ENCODE measurements around the gene ARL6IP5. TPM values are rescaled to one million over a fixed set of nuclear protein-coding genes. Genes with fewer than 3 reads are reported as not detected.

ARL6IP5 gene, protein sequence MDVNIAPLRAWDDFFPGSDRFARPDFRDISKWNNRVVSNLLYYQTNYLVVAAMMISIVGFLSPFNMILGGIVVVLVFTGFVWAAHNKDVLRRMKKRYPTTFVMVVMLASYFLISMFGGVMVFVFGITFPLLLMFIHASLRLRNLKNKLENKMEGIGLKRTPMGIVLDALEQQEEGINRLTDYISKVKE
- total RNA-seq (100 to 1,000 TPM; 107 to 148 (median 128) TPM), polyA plus RNA-seq (100 to 1,000 TPM; 106 to 126 (median 124) TPM)
- long read RNA-seq, donor 1, transcript ARL6IP5-201 (3 exons, 2,101 nt), result major isoform, 72 of 85 reads
- long read RNA-seq, donor 1, partial matches to known transcripts, result 11 of 85 reads
- long read RNA-seq, donor 1, other reads (novel, unspliced or antisense), result 0 of 85 reads
- long read RNA-seq, donor 2, transcript ARL6IP5-202 (2 exons, 580 nt), result minor isoform, 5 of 84 reads
- long read RNA-seq, donor 2, transcript ARL6IP5-201 (3 exons, 2,101 nt), result major isoform, 72 of 84 reads
- long read RNA-seq, donor 2, partial matches to known transcripts, result 7 of 84 reads
- long read RNA-seq, donor 2, other reads (novel, unspliced or antisense), result 0 of 84 reads

DNA sequence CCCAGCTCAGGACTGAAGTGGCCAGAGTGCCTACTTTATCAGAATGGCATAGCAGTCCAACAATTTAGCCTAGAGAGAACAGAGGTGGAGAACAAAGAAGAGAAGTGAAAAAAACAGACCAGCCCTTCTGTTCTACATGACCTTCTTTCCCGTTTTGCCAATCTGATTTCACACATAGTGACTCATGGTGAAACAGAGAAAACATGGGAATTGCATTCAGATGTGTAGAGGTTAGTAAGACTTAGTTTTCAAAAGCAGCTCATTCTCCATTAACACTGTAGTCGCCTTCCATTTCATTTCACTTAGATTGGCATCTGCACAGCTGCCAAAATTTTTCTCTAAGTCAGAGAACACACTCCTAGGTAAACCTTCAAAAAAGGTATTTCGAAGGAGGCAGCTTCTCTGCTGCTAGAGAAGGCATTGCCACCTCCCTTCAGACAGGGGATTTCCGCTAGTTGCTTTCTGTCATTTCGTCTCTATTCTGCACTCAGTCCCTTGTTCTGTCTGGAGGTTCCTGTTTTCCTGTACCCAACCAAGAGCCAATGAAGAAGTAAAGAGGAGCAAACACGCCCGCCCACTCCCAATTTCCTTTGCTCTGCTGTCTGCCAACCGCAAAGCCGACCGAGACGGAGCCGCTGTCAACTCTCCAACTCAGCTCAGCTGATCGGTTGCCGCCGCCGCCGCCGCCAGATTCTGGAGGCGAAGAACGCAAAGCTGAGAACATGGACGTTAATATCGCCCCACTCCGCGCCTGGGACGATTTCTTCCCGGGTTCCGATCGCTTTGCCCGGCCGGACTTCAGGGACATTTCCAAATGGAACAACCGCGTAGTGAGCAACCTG is at the start of gene ARL6IP5:
Gene ARL6IP5, plus strand, starts transcription at position 612 of the 842 bp plus-strand sequence. Its CDS starts 111 bp downstream, at position 723.
- Histone ChIP-seq H3K9me3 (no peaks in the 10 kb centered on the region), H3K27ac (peak within 1 kb of the TSS; percentile 80 to 96 (median 92)), H3K4me1 (peaks cover 69 to 91% (median 84%) of the 10 kb centered on the region in 6 donors), H3K36me3 (peaks cover 0 to 4% (median 0%) of the 10 kb centered on the region in 6 donors), H3K4me3 (peak within 1 kb of the TSS; percentile 76 to 96 (median 87)), H3K27me3 (replicated peaks in 1 of 7) (no peaks in the 10 kb centered on the region)
- peak; percentile 99 for DNase-seq
- intact Hi-C loops (cut with DNase I; ENCODE audit: low total_unique reads), result no loop called here
- WGBS, 5 donors, result 0 to 1% (median 0%) methylated on average over 23 to 32 of the region's 32 CpGs
- TF ChIP-seq POLR2AphosphoS5 (IDR thresholded peaks at IDR 0.05) (peak; percentile 94 to 97 (median 95)), POLR2A (IDR thresholded peaks at IDR 0.05) (peak in 2 of 3 donors; percentile 61 to 84)
- TF ChIP-seq, protein P1, sequence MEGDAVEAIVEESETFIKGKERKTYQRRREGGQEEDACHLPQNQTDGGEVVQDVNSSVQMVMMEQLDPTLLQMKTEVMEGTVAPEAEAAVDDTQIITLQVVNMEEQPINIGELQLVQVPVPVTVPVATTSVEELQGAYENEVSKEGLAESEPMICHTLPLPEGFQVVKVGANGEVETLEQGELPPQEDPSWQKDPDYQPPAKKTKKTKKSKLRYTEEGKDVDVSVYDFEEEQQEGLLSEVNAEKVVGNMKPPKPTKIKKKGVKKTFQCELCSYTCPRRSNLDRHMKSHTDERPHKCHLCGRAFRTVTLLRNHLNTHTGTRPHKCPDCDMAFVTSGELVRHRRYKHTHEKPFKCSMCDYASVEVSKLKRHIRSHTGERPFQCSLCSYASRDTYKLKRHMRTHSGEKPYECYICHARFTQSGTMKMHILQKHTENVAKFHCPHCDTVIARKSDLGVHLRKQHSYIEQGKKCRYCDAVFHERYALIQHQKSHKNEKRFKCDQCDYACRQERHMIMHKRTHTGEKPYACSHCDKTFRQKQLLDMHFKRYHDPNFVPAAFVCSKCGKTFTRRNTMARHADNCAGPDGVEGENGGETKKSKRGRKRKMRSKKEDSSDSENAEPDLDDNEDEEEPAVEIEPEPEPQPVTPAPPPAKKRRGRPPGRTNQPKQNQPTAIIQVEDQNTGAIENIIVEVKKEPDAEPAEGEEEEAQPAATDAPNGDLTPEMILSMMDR (IDR thresholded peaks at IDR 0.05 in 8 of 11, conservative IDR thresholded peaks at IDR 0.05 in 3 of 11), result peak in 1 of 11 experiments; percentile 32

DNA sequence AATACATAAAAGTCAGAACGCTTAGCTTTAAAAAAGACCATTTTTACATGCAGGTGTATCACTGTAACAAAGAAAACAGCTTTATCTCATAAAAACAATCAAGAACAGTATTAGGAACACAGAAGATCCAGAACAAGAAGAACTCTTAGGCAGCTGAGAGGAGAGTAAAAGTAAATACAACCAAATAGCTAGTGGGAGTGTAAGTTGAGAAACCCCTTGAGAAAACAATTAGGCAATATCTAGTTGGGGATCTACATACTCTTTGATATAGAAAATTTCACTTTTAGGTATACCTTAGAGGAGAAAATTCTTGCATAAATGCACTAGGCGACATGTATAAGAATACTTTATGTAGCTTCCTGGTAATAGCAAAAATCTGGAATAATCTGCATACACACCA is 40.1 kb upstream of the ARL6IP5 start:
- Histone ChIP-seq H3K27ac (no peak overlapping the region), H3K4me1 (peaks cover 11 to 49% (median 32%) of the 10 kb centered on the region in 6 donors), H3K36me3 (peaks cover 3 to 95% (median 71%) of the 10 kb centered on the region in 6 donors), H3K9me3 (no peaks in the 10 kb centered on the region), H3K4me3 (no peak overlapping the region), H3K27me3 (replicated peaks in 1 of 7) (no peaks in the 10 kb centered on the region)
- intact Hi-C loops (cut with DNase I; ENCODE audit: low total_unique reads), result no loop called here
- WGBS, 5 donors, result 91 to 99% (median 94%) methylated on average over 2 of the region's 2 CpGs
- TF ChIP-seq, protein P1 (IDR thresholded peaks at IDR 0.05 in 8 of 11, conservative IDR thresholded peaks at IDR 0.05 in 3 of 11), result no peak
- no peak for TF ChIP-seq POLR2A (IDR thresholded peaks at IDR 0.05)
- TF ChIP-seq POLR2AphosphoS5 (IDR thresholded peaks at IDR 0.05), result no peak
- DNase-seq, result no peak

DNA sequence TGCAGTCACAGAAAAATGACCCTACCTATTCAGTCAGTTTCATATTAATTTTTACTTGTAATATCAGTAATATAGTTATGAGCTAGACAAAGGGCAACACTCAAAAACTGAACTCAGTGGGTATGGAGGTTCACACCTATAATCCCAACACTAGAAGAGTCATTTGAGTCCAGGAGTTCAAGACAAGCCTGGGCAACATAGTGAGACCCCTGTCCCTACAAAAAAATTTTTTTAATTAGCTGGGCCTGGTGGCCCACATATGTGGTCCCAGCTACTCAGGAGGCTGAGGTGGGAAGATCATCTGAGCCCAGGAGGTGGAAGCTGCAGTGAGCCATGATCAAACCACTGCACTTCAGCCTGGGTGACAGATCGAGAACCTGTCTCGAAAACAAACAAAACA is 35.7 kb upstream of the ARL6IP5 start:
- Histone ChIP-seq H3K4me3 (no peak overlapping the region), H3K27me3 (replicated peaks in 1 of 7) (no peaks in the 10 kb centered on the region), H3K36me3 (peaks cover 3 to 59% (median 34%) of the 10 kb centered on the region in 6 donors), H3K4me1 (peaks cover 29 to 78% (median 57%) of the 10 kb centered on the region in 6 donors), H3K27ac (no peak overlapping the region), H3K9me3 (no peaks in the 10 kb centered on the region)
- WGBS, 5 donors, result 94 to 100% (median 96%) methylated on average over 2 of the region's 2 CpGs
- intact Hi-C loops (cut with DNase I; ENCODE audit: low total_unique reads), result no loop called here
- TF ChIP-seq POLR2A (IDR thresholded peaks at IDR 0.05) (no peak), POLR2AphosphoS5 (IDR thresholded peaks at IDR 0.05) (no peak)
- TF ChIP-seq, protein P1 (IDR thresholded peaks at IDR 0.05 in 8 of 11, conservative IDR thresholded peaks at IDR 0.05 in 3 of 11), result no peak
- DNase-seq, result no peak
